GM21825 (cell line): ENCODE data around the gene NEUROG1.

Experiments
- ATAC-seq: cut with Tn5 transposase; IDR thresholded peaks from one replicate; pipeline ENCODE4 v1.9.1; 2021; ENCODE audit warnings: mild to moderate bottlenecking, moderate library complexity; ENCODE audit not compliant: unreplicated experiment

Gene NEUROG1

GRCh38 chr5:135565266-135565665 is 29.5 kb upstream of the NEUROG1 start:
- ATAC-seq: no peak

DNA sequence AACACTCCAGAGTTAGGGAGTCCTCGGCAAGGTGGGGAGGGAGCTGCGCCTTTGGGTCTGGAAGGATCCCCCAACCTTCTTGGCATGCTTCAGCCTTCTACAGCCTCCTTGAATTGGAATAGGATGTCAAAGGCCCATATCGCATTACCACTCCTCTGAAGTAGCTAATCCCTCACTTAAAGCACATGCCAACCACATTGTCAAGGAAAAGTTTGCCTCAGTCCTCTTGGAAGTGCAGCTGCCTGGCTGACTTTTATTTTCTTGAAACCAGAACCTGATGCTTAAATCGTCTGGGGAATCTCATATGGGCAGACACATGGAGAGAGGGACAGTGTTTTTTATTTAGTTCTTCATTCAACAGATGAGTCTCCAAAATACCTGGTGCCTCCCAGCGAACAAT is 28.6 kb upstream of the NEUROG1 start:
- ATAC-seq: no peak

DNA sequence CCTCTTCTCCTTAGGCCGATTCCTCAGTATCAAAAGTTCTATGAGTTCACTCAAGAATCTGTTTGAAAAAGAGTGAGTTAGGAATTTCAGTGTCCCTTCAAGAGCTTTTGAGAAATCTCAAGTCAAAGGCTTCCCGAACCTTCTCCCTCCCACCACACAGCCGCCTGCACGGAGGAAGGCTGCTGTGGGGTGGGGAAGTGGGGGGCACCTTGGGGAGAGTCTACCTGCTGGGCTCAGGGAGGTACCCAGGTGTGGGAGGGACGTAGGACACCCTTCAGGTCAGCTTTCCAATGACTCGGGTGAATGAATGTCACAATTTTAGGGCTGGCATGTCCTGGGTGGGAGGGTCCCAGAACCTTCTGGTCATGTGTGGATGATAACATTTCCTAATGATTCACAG is 25.5 kb upstream of the NEUROG1 start:
- no peak for ATAC-seq

DNA sequence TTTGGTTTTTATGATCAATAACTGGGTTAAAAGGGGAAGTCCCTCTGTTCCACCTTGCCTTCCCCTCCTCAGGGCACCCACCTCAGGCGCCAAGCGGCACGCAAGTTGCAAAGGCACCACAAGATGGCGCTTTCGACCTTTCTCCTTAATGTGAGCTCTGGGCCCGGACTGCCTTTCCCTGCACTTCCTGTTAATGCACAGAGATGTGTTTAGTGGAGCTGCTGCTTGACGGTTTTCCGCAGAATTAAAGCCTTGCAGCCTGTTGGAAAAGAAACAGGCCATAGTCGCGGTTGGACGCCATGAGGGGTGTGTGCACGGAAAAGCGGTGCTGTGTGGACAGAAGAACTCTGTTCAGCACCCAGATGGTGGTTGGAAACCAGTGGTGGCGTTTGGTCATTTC is 25.1 kb upstream of the NEUROG1 start:
- ATAC-seq: no peak

DNA sequence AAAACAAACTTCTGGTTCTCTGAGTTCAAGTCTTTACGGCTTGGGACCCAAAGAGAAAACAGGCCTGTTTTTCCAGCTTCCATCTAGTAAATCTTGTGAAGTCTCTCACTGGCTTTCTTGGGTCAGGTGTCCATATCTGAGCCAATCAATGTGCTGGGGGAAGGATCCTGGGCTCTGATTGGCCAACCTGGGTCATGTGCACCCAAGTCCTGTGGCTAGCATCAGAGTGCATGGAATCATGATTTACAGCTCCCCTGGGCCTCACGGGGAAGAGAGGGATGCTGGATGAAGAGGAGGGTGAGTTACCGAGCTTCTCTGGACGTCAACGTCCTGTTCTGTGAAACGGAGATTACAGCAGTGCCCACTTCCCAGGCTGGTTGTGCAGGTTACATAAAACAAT is 23.6 kb upstream of the NEUROG1 start:
- no peak for ATAC-seq

DNA sequence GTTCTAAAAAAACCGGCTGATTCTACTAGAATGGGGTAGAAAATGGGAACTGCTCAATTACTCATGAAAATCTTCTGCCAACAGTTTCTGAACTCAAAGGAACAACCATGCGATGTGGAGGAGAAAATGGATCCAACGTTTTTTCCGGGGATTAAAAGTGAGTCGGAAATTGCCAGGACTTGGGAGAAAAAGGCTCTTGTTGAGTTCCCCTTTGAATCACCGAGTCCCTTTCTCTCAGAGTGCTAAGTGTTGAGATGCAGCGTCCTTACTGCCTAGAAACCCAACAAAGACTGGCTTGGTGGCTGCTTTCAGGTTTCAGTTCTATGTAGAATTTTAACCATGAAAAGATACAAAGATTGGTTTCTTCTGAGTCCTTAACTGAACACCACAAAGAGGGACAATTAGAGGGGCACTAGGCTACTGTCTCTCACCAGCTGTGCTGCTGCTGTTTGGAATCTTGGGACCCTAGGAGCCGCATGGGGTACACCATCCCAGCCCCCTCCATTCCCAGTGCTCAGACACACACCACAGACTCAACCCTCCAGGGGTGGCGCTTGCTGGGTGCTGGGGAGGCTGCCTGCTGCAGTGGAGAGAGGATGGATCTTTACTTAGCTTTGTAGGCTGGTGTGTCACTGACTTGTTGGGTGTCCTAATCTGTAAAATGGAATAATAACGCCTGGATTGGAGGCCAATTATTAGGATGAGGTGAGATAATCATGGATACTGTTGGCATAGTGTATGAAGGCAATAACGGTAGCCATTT is 21.5 kb upstream of the NEUROG1 start:
- ATAC-seq: no peak

DNA sequence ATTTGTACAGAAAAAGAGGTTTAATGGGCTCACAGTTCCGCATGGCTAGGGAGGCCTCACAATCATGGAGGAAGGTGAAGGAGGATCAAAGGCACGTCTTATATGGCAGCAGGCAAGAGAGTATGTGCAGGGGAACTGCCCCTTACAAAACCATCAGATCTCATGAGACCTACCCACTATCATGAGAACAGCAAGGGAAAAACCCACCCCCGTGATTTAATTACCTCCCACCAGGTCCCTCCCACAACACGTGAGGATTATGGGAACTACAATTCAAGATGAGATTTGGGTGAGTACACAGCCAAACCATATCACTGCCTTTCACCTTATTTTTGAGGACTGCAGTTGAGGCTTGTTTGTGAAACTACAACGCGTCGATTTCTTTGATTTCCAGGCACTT is 20.9 kb upstream of the NEUROG1 start:
- ATAC-seq: no peak

GRCh38 chr5:135555530-135555929 is 19.8 kb upstream of the NEUROG1 start:
- ATAC-seq: no peak

DNA sequence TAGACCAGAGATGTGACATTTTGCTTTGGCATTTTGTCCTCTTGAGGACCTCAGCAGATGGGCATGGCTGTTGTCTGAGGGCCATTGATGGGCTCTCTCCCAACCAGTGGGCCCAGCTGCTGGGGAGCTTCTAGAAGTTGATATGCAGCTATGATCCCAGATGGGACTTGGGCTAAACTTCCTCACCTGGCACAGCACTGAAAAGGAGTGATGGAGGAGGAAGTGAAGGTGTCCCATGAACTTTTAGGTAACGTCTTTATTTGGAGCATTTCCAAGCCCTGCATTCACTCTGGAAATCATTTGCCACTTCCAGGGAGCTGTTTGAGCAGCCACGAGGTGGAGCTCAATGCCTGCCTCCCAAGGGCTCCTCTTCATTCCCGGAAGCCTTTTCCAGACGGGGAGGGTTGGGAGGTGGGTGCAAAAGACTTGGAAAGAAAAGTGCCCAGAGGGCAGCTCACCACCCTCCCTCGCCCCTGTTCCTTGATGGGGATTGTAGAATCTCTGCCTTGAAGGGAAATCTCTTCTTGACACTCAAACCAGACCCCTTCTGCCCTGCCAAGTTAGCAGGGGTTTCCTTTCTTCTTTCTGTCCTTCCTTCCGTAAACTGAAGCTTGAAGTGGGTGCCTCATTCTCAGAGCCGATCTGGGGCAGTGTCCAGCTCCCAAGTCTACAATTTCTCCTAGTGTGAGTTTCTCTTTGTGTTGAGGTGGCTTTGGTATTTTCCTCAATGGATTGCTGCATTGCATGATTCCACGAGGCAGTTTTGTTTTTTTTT is 18.1 kb upstream of the NEUROG1 start:
- ATAC-seq: no peak

- no peak for ATAC-seq
These were observed 16.1 kb upstream of the NEUROG1 start for GRCh38 chr5:135551593-135552447.

DNA sequence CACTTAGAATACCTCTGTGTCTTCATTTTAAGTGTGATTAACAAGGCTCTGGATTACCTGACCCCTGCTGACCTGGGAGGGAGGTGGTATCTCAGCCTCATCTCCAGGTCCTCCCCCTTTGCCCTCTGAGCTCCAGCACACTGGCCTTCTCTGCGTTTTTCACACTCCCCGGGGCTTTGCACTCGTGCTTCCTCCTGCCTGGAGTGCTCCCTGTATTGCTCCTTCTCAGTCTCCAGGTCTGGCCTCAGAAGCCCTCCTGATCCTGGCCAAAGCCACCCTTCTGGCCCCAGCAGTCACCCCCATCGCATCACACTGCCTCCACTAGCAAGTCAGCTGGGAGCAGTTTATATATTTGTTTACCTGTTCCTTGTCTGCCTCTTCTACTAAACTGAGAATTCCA is 13.6 kb upstream of the NEUROG1 start:
- ATAC-seq: no peak

DNA sequence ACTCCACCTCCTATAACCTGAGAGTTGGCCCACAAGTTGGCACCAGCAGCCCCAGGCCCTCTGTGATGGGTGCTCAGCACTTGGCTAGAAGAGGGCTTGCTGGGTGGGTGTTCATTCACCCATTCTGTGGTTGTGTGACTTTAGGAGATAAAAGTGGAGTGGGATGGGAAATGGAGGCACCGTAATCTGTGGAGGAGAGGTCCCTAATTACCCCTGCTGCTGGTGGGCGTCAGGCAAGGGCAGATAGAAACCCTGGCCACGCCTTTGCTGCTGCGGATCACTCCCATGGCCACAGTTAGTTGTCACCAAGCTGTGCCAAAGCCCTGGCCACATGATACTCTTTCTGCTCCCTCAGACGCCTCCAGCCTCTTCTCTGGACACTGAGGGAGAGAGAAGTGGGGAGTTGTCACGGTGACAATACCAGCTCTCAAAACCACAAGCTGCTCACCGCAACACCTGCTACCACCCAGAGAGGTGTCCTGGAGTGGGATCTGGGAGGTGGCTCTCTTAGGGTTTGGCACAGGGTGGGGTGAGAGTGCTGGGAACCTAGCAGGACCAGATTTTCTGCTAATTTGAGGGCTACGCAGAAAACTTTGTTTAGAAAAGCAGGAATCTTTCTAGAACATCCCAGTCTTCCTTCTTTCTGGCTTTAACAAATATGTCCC is 12.0 kb upstream of the NEUROG1 start:
- ATAC-seq: no peak

DNA sequence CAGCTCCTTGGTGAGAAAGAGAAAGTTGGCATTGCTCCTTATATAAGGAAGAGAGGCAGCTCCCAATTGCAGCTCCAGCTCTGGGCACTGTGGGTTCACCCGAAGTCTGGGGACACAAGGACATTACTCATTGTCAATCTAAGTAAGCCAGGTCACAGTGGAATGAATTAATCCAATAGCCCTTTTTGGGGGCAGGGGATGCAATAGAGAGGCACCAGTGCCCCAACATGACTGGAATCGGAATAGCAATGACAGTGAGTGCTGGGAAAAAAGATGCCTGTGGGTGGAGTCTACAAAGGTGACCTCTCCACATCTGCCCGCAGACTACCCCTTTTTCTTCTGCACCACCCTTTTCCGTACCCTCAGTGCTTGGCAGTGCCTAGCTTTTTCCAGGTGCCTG is 11.1 kb upstream of the NEUROG1 start:
- no peak for ATAC-seq

- ATAC-seq: no peak
These were observed 10.3 kb upstream of the NEUROG1 start for GRCh38 chr5:135546101-135546500.

GRCh38 chr5:135545099-135545498 is 9.3 kb upstream of the NEUROG1 start:
- no peak for ATAC-seq

DNA sequence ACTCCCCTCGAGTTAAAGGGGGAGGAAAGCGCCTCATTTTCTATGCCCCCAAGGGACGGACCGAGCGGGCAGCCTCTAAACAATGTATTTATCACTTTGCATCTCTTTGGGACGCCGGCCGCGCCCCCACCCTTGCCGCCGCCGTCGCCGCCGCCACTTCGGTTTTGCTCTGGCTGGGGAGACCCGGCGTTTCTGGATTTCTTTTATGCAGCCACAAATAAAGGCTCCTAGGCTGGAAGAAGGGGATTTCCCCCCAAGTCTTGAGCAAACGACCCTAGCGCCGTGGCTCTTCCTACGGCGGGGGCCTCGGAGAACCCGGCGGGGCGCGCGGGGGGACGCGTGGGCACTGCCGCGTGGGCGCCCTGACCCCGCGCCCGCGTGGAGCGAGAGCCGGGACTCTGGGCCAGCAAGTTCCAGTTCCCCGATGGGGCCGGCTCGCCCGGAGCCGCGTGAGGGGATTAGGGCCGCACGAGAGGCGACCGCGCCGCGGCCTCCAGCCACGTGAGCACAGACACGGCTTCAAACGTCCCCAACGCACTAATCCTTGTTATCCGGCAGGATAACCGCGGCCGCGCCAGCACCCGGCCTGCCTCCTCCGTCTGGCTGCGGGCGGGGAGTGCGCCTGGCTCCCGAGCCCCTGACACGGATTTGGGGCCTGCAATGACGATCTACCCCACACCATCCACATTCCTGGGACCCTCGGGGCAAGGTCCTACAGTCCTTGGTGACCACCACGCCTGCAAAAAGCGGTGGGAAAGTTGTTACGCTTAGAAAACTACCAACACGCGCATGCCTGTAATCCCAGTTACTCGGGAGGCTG is 7.9 kb upstream of the NEUROG1 start:
- no peak for ATAC-seq

GRCh38 chr5:135543001-135543484 is 7.3 kb upstream of the NEUROG1 start:
- ATAC-seq: no peak

DNA sequence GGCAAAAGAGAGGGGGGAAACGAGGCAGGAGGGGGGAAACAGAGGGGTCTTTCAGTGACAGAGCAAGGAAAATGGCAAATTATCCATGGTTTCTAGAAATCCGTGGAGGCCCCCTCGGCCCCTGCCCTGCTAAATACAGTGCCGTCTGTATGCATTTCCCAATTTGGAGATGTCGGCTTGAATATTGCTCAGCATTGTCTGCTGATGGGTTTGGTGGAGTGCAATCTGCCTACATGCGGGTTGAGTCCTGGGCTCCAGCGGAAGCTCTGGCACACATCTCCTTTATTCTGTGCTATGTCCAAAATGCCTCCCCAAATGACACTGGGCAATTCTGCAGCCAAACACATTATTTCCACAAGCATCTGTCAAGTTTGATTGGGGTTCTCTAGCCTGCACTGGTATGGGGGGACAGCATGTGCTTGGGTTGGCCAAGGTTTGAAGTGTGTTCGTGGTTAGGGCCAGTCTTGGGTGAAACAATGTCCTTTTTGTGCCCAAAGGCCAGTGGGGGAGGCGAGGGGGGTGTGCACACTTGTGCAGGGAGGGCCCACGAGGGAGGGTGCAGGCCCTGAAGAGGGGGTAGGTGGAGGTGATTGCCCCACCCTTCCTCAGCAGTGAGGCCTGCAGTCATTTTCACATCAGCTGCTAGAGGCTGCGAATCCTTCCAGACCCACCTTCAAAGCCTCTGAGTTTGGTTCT is 6.2 kb upstream of the NEUROG1 start:
- ATAC-seq: no peak

- no peak for ATAC-seq
These were observed 3.8 kb upstream of the NEUROG1 start for GRCh38 chr5:135539430-135540005.
